OCI-LY1 (cell line): Measurements from ENCODE around the gene ADCY9.

Source experiments
- H2AFZ ChIP-seq: fragments of 200-600 bp; sonication (generic), shearing (Covaris generic); 2 replicates; pipeline ENCODE4 v1.6.0; 2014; ENCODE audit warnings: antibody characterized with exemption, mild to moderate bottlenecking, low read length
- H3F3A ChIP-seq: fragments of 200-600 bp; sonication (generic), shearing (Covaris generic); 2 replicates; pipeline ENCODE4 v1.6.0; 2014; ENCODE audit warnings: mild to moderate bottlenecking, antibody characterized with exemption, low read length, moderate library complexity; ENCODE audit not compliant: insufficient read depth
- H3K27ac ChIP-seq: fragments of 200-600 bp; sonication (generic); 2 replicates; pipeline ENCODE4 v1.5.1; 2014; ENCODE audit warnings: low read length, mixed run types, mild to moderate bottlenecking, low read depth; ENCODE audit not compliant: poor library complexity, severe bottlenecking
- H3K27me3 ChIP-seq: fragments of 200-600 bp; sonication (generic); 2 replicates; pipeline ENCODE4 v1.6.0; 2014; ENCODE audit warnings: antibody characterized with exemption, mild to moderate bottlenecking, low read length, moderate library complexity; ENCODE audit not compliant: insufficient read depth
- H3K36me3 ChIP-seq: fragments of 200-600 bp; sonication (generic); 2 replicates; pipeline ENCODE4 v1.6.1; 2014; ENCODE audit warnings: mild to moderate bottlenecking, antibody characterized with exemption, low read length, moderate library complexity, mixed read lengths; ENCODE audit not compliant: insufficient read depth
- H3K4me1 ChIP-seq: fragments of 200-600 bp; sonication (generic); 2 replicates; pipeline ENCODE4 v1.5.1; 2014; ENCODE audit warnings: mild to moderate bottlenecking, low read length, moderate library complexity; ENCODE audit not compliant: insufficient read depth, severe bottlenecking
- H3K4me2 ChIP-seq: fragments of 200-600 bp; sonication (generic), shearing (Covaris generic); 2 replicates; pipeline ENCODE4 v1.6.1; 2014; ENCODE audit warnings: low read length
- H3K4me3 ChIP-seq: fragments of 200-600 bp; sonication (generic); 2 replicates; pipeline ENCODE4 v1.5.1; 2014; ENCODE audit warnings: low read length, low read depth, mild to moderate bottlenecking, mixed read lengths; ENCODE audit not compliant: poor library complexity, severe bottlenecking
- H3K79me2 ChIP-seq: fragments of 200-600 bp; shearing (Covaris generic); 2 replicates; pipeline ENCODE4 v1.6.1; 2016; ENCODE audit warnings: mixed run types, low read length, mixed read lengths; ENCODE audit not compliant: insufficient read depth
- H3K9ac ChIP-seq: fragments of 200-600 bp; sonication (generic), shearing (Covaris generic); 2 replicates; pipeline ENCODE4 v1.6.1; 2014; ENCODE audit warnings: mild to moderate bottlenecking, low read length, mixed read lengths
- H3K9me2 ChIP-seq: fragments of 200-600 bp; sonication (generic), shearing (Covaris generic); 2 replicates; pipeline ENCODE4 v1.6.1; 2014; ENCODE audit warnings: low read depth, mild to moderate bottlenecking, low read length, mixed read lengths
- H3K9me3 ChIP-seq: fragments of 200-600 bp; shearing (Covaris generic); 2 replicates; pipeline ENCODE4 v1.6.1; 2014; ENCODE audit warnings: low read length, mixed read lengths
- H4K20me1 ChIP-seq: fragments of 200-600 bp; sonication (generic), shearing (Covaris generic); 2 replicates; pipeline ENCODE4 v1.6.0; 2016; ENCODE audit warnings: mild to moderate bottlenecking, low read length; ENCODE audit not compliant: insufficient read depth
- EZH2 ChIP-seq: fragments of 200-600 bp; sonication (generic), shearing (Covaris generic); IDR thresholded peaks from 2 replicates; pipeline ENCODE4 v1.8.0; 2017; ENCODE audit warnings: borderline replicate concordance, mixed run types, mild to moderate bottlenecking, antibody characterized with exemption, low read length, moderate library complexity, mixed read lengths
- TF ChIP-seq, protein P1 (sequence below): fragments of 200-600 bp; sonication (generic), shearing (Covaris generic); IDR thresholded peaks from 2 replicates; pipeline ENCODE4 v1.5.1; 2017; ENCODE audit warnings: mild to moderate bottlenecking, antibody characterized with exemption, low read length, moderate library complexity, mixed read lengths

Gene ADCY9

DNA sequence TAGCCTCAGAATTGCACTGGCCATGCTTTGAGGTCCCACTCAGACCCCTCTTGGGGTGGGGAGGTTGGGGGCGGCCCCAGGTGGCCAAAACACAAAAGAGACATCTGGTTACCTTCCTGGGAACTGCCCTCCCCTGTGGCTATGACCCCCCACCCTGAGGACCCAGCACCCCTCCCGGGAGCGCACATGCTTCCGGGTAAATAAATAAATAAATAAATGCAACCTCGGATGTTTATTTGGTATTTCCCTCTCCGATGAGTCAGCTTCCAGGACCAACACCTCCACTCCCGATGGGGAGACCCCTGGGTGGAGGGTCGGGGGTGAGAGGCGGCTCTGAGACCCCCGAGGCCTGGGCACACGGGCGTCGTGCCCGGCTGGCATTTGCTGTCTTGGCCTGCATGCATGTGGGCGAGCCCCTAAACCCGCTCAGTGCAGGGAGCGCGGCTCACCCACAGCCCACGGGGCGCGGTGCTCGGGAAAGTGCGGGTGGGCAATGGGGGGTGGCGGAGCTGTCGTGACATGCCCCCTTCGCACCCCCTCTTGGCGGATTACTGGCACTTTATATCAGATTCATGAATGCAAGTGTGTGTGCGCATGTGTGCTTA is 151.5 kb downstream of the ADCY9 start:
- H3K4me1 ChIP-seq: no peaks in the 10 kb centered on the region
- no peak overlapping the region for H2AFZ ChIP-seq
- no peak overlapping the region for H3K4me3 ChIP-seq
- no peaks in the 10 kb centered on the region for H3F3A ChIP-seq
- H4K20me1 ChIP-seq: no peaks in the 10 kb centered on the region
- TF ChIP-seq, protein P1, sequence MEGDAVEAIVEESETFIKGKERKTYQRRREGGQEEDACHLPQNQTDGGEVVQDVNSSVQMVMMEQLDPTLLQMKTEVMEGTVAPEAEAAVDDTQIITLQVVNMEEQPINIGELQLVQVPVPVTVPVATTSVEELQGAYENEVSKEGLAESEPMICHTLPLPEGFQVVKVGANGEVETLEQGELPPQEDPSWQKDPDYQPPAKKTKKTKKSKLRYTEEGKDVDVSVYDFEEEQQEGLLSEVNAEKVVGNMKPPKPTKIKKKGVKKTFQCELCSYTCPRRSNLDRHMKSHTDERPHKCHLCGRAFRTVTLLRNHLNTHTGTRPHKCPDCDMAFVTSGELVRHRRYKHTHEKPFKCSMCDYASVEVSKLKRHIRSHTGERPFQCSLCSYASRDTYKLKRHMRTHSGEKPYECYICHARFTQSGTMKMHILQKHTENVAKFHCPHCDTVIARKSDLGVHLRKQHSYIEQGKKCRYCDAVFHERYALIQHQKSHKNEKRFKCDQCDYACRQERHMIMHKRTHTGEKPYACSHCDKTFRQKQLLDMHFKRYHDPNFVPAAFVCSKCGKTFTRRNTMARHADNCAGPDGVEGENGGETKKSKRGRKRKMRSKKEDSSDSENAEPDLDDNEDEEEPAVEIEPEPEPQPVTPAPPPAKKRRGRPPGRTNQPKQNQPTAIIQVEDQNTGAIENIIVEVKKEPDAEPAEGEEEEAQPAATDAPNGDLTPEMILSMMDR: no peak
- TF ChIP-seq EZH2: no peak
- H3K9me3 ChIP-seq: no peaks in the 10 kb centered on the region
- peaks cover 5% of the 10 kb centered on the region; the same call in 1 of the 2 replicates for H3K27me3 ChIP-seq
- no peaks in the 10 kb centered on the region for H3K36me3 ChIP-seq
- no peak overlapping the region for H3K4me2 ChIP-seq
- H3K9ac ChIP-seq: no peak overlapping the region
- H3K27ac ChIP-seq: no peak overlapping the region
- no peaks in the 10 kb centered on the region for H3K79me2 ChIP-seq
- H3K9me2 ChIP-seq: no peaks in the 10 kb centered on the region

DNA sequence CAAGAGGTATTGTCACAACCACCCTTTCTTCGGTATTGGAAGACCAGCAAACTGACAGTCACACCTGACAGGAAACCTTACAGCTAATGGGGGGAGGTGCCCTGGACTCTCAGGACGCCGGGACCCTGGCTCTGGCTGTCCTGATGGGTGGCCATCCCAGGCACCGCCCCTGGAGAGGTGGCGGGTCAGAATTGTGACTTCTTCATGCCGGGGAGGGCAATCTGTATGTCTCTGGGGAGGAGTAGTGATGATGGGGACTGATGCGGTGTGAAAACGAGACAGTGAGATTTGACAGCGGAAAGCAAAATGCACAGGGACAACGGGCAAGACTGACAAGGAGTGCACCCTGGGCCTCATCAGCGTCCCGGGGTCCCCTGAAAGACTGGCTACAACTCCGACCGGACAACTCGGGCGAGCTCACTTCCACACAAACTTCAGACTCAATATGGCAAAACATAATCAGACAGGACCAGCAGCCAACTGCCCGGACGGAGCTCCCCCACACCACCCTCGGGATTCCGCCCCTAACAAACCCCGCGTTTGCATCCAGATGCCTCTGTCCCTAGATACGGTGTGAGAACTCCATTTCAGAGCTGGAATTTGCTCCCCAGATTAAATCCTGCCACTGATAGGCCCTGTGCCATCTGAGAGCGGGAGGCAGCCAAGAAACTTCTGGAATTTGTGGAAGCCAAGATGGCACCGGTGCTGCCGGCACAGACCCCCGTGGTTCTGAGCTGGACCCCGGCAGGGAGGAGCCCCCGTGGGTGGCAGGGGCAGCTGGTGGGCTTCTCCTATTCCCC is 152.2 kb downstream of the ADCY9 start:
- Histone ChIP-seq H3K4me2 (no peak overlapping the region), H3K4me3 (no peak overlapping the region), H3K36me3 (no peaks in the 10 kb centered on the region), H3F3A (no peaks in the 10 kb centered on the region), H3K9ac (no peak overlapping the region), H3K4me1 (no peaks in the 10 kb centered on the region), H3K9me3 (no peaks in the 10 kb centered on the region), H2AFZ (no peak overlapping the region), H3K27ac (no peak overlapping the region), H4K20me1 (no peaks in the 10 kb centered on the region), H3K27me3 (peaks cover 5% of the 10 kb centered on the region; the same call in 1 of the 2 replicates), H3K79me2 (no peaks in the 10 kb centered on the region), H3K9me2 (no peaks in the 10 kb centered on the region)
- TF ChIP-seq, protein P1: no peak
- TF ChIP-seq EZH2: no peak

DNA sequence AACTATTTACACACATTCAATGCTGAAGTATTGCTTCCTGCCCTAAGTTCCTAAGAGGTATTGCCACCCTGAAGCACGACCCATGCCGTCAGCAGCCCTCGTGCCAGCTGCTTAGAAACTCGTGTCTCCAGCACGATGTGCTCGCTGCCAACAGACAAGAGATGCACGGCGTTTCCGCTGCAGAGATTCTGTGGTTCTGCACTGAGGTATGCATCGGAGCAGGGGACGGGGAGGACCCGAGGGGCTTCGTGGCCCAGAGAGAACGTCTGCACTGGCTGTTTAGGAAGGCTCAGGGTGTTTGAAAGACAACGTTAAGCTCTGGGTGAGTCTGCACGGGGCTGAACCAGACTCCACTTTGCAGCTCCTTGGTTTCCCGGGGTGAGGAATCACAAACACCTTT is 153.0 kb downstream of the ADCY9 start:
- TF ChIP-seq, protein P1: no peak
- TF ChIP-seq EZH2: no peak
- no peak overlapping the region for H3K4me2 ChIP-seq
- no peaks in the 10 kb centered on the region for H3K9me3 ChIP-seq
- no peaks in the 10 kb centered on the region for H3K79me2 ChIP-seq
- no peaks in the 10 kb centered on the region for H3F3A ChIP-seq
- no peak overlapping the region for H3K4me3 ChIP-seq
- no peak overlapping the region for H2AFZ ChIP-seq
- no peaks in the 10 kb centered on the region for H4K20me1 ChIP-seq
- no peaks in the 10 kb centered on the region for H3K4me1 ChIP-seq
- peaks cover 5% of the 10 kb centered on the region; the same call in 1 of the 2 replicates for H3K27me3 ChIP-seq
- no peak overlapping the region for H3K9ac ChIP-seq
- H3K36me3 ChIP-seq: no peaks in the 10 kb centered on the region
- no peak overlapping the region for H3K27ac ChIP-seq
- no peaks in the 10 kb centered on the region for H3K9me2 ChIP-seq
